ENCODE results near the gene KRT27. TPM values are rescaled to one million over a fixed set of nuclear protein-coding genes. Genes with fewer than 3 reads are reported as not detected.
A peak's percentile ranks its signal among the peaks of the same experiment; 100 is the strongest.

KRT27 gene
- total and polyA plus RNA-seq, 10 of the 15 experiments (the other 5 are each of a cell fraction or from before 2014, with no cell fraction given) = not detected

DNA sequence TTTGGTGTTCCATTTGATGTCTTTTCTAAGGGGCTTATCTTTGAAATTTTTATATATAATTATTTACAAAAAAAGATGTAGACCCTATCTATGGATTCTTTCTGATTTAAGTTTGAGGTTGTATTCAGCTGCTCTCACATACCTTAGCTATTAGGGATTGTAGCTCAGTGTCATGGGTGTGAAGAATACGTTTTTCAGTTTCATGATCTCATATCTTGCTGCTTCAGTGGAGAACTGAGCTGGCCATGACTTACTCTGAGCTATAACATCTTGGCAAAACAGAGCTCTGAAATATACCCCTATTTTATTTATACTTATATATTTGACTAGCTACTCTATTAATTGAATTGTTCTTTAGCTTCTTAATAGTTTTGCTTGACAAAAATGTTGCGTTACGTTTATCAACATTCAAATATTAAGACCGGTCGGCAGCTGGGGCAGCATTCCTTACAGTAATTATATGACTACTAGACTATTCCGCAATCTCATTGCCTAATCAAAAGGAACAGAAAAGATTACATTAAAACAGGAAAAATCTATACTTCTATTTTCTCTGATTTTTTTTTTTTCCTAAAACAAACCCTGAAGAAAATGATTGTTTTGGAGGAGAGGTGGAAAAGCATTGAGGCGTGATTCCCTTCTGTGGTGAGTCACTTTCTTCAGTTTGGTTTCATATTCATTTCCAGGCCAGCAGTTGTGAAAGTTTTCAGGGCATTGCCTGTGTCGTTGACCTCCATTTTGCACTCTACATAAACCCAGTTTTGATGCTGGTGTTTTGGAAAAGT is 54.7 kb downstream of the KRT27 start (continued):
- TF ChIP-seq, protein P1, sequence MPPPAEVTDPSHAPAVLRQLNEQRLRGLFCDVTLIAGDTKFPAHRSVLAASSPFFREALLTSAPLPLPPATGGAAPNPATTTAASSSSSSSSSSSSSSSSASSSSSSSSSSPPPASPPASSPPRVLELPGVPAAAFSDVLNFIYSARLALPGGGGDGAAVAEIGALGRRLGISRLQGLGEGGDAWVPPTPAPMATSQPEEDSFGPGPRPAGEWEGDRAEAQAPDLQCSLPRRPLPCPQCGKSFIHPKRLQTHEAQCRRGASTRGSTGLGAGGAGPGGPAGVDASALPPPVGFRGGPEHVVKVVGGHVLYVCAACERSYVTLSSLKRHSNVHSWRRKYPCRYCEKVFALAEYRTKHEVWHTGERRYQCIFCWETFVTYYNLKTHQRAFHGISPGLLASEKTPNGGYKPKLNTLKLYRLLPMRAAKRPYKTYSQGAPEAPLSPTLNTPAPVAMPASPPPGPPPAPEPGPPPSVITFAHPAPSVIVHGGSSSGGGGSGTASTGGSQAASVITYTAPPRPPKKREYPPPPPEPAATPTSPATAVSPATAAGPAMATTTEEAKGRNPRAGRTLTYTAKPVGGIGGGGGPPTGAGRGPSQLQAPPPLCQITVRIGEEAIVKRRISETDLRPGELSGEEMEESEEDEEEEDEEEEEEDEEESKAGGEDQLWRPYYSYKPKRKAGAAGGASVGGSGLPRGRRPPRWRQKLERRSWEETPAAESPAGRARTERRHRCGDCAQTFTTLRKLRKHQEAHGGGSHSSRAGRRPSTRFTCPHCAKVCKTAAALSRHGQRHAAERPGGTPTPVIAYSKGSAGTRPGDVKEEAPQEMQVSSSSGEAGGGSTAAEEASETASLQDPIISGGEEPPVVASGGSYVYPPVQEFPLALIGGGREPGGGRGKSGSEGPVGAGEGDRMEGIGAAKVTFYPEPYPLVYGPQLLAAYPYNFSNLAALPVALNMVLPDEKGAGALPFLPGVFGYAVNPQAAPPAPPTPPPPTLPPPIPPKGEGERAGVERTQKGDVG (CRISPR knock-in tag; IDR thresholded peaks at IDR 0.05) = no peak
- TF ChIP-seq, protein P2, sequence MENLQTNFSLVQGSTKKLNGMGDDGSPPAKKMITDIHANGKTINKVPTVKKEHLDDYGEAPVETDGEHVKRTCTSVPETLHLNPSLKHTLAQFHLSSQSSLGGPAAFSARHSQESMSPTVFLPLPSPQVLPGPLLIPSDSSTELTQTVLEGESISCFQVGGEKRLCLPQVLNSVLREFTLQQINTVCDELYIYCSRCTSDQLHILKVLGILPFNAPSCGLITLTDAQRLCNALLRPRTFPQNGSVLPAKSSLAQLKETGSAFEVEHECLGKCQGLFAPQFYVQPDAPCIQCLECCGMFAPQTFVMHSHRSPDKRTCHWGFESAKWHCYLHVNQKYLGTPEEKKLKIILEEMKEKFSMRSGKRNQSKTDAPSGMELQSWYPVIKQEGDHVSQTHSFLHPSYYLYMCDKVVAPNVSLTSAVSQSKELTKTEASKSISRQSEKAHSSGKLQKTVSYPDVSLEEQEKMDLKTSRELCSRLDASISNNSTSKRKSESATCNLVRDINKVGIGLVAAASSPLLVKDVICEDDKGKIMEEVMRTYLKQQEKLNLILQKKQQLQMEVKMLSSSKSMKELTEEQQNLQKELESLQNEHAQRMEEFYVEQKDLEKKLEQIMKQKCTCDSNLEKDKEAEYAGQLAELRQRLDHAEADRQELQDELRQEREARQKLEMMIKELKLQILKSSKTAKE (IDR thresholded peaks at IDR 0.05; ENCODE audit: low read depth, poor library complexity, severe bottlenecking) = no peak
- TF ChIP-seq GATAD2B (conservative IDR thresholded peaks at IDR 0.05; ENCODE audit: low read depth) (no peak), POLR2A (IDR thresholded peaks at IDR 0.05; ENCODE audit: low read depth, low read length) (no peak), NR2C2 (IDR thresholded peaks at IDR 0.05; ENCODE audit: borderline replicate concordance, control insufficient read depth, insufficient read length, low read depth) (no peak), CREB1 (IDR thresholded peaks at IDR 0.05; ENCODE audit: low read depth) (peak; percentile 72), ZSCAN29 (IDR thresholded peaks at IDR 0.05) (no peak), HDAC2 (IDR thresholded peaks at IDR 0.05) (no peak), JUNB (IDR thresholded peaks at IDR 0.05) (no peak), HDGF (IDR thresholded peaks at IDR 0.05) (no peak)
- TF ChIP-seq, protein P3, sequence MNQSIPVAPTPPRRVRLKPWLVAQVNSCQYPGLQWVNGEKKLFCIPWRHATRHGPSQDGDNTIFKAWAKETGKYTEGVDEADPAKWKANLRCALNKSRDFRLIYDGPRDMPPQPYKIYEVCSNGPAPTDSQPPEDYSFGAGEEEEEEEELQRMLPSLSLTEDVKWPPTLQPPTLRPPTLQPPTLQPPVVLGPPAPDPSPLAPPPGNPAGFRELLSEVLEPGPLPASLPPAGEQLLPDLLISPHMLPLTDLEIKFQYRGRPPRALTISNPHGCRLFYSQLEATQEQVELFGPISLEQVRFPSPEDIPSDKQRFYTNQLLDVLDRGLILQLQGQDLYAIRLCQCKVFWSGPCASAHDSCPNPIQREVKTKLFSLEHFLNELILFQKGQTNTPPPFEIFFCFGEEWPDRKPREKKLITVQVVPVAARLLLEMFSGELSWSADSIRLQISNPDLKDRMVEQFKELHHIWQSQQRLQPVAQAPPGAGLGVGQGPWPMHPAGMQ (IDR thresholded peaks at IDR 0.05; ENCODE audit: borderline replicate concordance) = no peak
- TF ChIP-seq, protein P4, sequence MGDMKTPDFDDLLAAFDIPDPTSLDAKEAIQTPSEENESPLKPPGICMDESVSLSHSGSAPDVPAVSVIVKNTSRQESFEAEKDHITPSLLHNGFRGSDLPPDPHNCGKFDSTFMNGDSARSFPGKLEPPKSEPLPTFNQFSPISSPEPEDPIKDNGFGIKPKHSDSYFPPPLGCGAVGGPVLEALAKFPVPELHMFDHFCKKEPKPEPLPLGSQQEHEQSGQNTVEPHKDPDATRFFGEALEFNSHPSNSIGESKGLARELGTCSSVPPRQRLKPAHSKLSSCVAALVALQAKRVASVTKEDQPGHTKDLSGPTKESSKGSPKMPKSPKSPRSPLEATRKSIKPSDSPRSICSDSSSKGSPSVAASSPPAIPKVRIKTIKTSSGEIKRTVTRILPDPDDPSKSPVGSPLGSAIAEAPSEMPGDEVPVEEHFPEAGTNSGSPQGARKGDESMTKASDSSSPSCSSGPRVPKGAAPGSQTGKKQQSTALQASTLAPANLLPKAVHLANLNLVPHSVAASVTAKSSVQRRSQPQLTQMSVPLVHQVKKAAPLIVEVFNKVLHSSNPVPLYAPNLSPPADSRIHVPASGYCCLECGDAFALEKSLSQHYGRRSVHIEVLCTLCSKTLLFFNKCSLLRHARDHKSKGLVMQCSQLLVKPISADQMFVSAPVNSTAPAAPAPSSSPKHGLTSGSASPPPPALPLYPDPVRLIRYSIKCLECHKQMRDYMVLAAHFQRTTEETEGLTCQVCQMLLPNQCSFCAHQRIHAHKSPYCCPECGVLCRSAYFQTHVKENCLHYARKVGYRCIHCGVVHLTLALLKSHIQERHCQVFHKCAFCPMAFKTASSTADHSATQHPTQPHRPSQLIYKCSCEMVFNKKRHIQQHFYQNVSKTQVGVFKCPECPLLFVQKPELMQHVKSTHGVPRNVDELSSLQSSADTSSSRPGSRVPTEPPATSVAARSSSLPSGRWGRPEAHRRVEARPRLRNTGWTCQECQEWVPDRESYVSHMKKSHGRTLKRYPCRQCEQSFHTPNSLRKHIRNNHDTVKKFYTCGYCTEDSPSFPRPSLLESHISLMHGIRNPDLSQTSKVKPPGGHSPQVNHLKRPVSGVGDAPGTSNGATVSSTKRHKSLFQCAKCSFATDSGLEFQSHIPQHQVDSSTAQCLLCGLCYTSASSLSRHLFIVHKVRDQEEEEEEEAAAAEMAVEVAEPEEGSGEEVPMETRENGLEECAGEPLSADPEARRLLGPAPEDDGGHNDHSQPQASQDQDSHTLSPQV (IDR thresholded peaks at IDR 0.05) = no peak
- TF ChIP-seq, protein P5, sequence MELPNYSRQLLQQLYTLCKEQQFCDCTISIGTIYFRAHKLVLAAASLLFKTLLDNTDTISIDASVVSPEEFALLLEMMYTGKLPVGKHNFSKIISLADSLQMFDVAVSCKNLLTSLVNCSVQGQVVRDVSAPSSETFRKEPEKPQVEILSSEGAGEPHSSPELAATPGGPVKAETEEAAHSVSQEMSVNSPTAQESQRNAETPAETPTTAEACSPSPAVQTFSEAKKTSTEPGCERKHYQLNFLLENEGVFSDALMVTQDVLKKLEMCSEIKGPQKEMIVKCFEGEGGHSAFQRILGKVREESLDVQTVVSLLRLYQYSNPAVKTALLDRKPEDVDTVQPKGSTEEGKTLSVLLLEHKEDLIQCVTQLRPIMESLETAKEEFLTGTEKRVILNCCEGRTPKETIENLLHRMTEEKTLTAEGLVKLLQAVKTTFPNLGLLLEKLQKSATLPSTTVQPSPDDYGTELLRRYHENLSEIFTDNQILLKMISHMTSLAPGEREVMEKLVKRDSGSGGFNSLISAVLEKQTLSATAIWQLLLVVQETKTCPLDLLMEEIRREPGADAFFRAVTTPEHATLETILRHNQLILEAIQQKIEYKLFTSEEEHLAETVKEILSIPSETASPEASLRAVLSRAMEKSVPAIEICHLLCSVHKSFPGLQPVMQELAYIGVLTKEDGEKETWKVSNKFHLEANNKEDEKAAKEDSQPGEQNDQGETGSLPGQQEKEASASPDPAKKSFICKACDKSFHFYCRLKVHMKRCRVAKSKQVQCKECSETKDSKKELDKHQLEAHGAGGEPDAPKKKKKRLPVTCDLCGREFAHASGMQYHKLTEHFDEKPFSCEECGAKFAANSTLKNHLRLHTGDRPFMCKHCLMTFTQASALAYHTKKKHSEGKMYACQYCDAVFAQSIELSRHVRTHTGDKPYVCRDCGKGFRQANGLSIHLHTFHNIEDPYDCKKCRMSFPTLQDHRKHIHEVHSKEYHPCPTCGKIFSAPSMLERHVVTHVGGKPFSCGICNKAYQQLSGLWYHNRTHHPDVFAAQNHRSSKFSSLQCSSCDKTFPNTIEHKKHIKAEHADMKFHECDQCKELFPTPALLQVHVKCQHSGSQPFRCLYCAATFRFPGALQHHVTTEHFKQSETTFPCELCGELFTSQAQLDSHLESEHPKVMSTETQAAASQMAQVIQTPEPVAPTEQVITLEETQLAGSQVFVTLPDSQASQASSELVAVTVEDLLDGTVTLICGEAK (IDR thresholded peaks at IDR 0.05; ENCODE audit: borderline replicate concordance) = no peak

Measured in GM12878 (cell line).